HG03135 (cell line): ENCODE data around the gene SIGLEC5.

Experiments
- ATAC-seq: cut with Tn5 transposase; IDR thresholded peaks from one replicate; pipeline ENCODE4 v1.9.1; 2021; ENCODE audit warnings: mild to moderate bottlenecking, moderate library complexity; ENCODE audit not compliant: unreplicated experiment

The SIGLEC5 gene

DNA sequence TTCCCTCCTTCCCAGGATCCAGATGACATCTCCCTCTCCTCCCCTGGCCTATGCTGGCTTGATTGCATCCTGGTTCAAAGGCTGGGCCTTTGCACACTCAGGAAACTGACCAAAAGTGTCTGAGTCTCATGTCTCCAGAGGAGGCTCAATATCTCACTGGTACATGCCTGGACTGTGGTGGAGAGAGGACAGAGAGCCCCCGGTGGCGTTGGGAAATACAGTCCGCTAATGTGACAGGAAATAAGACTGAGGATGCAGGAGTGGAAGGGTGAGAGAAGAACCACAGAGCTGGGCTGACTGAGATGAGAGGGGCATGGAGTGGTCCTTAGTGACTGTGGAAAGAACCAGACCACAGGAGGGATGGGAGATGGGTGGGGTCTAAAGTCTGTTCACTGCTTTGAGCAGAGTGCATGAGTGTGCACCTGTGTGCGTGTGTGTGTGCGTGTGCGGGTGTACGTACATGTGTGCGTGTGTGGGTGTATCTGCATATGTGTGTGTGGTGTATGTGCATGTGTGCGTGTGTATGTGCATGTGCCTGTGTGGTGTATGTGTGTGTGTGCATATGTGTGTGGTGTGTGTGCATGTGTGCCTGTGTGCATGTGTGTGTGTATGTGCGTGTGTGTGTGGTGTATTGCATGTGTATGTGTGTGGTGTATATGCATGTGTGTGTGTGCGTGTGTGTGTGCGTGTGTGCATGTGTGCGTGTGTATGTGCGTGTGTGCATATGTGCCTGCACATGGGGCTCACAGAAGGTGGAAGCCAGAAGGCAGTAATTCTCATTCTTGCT is 1.9 kb downstream of the SIGLEC5 start:
- no peak for ATAC-seq

DNA sequence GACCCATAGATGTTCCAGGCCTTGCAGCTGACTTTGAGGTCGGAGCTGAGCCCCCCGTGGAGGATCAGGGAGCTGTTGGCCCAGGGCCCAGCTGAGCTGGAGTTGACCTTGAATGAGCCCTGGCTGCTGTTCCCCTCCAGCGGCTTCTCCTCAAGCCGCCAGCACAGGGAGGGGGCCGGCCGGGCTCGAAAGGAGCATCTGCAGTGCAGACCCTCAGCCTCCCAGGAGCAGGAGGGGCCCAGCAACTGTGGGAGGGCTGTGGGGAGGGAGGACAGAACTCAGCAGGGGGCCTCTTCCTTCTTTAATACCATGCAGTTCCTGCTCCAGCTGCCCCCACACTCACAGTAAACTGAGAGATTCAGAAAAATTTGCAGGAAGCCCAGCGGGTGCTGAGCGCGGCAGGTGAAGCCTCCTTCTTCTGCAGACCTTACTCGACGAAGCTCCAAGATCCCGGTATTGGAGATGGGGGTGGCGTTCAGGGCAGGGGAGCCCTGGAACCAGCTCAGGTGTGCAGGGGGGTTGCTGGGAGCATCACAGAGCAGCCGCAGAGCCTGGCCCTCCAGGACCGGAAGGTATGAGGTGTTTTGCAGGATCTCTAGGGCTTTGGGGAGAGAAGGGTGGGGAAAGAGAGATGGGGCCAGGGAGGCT is 2.6 kb downstream of the SIGLEC5 start:
- ATAC-seq, result no peak

DNA sequence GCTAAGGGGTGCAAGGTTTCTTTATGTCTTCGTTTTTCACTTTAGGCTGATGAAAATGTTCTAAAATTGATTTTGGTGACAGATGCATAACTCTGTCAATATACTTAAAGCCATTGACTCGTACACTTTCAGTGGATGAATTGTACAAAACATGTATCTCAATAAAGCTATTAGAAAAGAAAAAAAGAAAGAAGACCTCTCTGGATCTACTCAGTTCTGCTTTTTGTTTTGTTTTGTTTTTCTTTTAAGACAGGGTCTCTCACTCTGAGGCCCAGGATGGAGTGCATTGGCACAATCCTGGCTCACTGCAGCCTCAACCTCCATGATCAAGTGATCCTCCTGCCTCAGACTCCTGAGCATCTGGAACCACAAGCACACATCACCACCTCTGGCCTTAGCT is 3.5 kb downstream of the SIGLEC5 start:
- no peak for ATAC-seq

DNA sequence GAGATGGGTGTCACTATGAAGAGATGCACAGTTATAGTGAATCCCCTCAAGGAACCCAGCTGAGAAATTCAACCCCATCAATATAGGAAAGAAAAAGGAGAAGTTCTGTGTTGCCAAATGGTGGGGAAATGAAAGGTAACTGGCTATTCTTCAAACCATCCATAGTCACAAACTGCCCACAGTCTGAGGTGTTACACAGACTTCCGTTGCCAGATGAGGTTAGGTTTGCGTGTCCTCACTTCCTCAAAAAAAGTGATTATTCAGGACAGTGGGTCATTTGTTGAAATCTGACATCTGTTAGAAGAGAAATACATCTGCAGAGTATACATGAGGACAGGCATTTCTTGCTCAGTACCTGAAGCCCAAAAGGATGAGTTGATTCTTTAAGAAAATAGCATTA is 9.0 kb downstream of the SIGLEC5 start:
- no peak for ATAC-seq

DNA sequence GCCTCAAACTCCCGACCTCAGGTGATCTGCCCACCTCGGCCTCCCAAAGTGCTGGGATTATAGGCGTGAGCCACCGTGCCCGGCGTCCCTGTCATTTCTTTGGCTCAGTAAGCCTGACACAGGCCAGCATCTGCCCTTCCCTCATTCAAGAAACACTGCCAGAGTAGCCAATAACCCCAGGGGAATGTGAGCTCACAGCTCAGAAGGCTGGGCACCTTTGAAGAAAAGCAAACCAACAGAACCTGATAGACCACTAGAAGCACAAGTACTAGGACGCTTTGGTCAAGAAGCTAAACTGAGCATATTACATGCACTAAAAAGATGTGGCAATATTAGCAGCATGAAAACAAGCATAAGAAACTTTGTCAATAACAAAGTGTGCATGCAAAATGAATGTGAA is 14.2 kb downstream of the SIGLEC5 start:
- ATAC-seq, result no peak

DNA sequence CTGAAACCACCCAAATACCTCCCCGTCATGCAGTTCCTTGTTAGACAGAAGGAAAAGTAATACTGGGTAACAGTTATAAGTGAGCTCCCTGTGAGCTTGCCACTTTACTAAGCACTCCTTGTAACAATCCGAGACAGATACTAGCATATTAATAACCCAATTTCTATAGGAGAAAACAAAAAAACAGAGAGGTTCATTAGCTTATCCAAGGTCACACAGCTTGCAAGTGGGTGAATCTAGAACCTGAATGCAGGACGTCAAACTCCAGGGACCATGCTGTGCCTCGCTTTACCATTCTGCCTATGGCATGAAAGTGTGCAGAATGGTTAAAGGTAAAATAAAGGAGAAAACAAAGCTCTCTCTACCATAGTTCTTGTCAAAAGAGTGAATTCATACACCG is 15.4 kb downstream of the SIGLEC5 start:
- ATAC-seq, result no peak

DNA sequence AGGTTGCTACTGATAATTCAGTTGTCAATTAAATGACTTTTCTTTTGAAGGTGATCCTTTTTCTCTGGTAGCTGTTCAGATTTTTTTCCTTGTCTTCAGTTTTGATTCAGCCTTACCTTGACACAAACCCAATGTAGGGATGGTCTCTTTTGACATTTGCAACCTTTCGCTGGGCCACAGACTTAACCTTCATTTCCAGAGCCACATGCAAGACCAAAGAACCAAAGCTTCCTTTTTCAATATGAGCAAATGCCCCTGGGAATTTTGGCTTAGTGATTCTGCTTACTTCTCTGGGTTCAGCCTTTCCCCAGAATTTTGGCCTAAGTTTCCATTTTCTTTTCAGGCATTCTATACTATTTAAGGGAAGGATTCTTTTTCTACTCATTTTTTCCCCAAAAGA is 19.6 kb downstream of the SIGLEC5 start:
- ATAC-seq, result no peak

DNA sequence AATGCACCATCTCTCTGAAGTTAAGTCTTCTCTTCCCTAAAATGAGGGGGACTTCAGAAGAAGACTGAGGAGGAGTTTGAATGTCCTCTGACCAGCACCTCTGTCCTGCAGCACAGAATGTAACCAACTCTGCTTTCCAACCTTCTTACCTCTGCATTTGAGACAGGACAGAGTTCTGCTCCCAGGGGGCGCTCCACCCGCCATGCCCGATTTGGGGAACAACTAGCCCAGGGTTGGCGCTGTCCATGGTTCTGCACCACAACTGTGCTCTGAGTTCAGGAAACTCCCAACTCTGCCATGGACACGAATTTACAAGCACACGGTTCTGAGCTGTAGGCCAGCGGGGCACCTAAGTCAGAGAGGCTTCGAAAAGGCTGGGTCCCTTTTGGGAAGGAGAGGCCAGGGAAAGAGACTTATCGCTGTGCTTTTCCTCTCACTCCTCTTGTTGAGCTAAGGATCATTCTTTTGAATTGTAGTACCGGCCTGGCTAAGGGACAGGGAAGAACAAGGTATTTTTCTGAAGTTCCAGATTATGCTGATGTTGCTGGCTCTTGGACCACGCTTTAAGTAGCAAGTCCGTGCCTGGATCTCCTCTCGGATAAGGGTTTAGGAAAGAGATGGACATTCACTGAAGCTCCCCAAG is 22.2 kb downstream of the SIGLEC5 start:
- ATAC-seq, result no peak

DNA sequence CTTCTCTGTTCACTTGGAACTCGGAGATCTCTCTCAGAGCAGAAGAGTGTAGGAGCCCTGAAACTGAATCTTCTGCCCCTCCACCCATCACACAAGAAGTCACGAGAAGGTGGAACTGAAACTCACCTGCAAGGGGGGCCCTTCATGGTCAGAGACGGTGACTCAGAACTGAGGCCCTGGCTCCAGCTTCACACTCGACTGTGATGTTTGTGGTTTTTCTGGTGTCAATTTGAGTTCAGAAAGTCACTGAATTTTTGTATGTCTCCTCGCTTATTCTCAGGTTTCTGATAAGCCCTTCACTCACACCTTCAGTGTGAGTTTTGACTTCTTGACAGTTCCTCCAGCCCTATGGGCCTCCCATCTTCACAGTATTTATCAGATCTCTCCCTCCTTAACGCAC is 23.1 kb downstream of the SIGLEC5 start:
- peak; percentile 89 for ATAC-seq

DNA sequence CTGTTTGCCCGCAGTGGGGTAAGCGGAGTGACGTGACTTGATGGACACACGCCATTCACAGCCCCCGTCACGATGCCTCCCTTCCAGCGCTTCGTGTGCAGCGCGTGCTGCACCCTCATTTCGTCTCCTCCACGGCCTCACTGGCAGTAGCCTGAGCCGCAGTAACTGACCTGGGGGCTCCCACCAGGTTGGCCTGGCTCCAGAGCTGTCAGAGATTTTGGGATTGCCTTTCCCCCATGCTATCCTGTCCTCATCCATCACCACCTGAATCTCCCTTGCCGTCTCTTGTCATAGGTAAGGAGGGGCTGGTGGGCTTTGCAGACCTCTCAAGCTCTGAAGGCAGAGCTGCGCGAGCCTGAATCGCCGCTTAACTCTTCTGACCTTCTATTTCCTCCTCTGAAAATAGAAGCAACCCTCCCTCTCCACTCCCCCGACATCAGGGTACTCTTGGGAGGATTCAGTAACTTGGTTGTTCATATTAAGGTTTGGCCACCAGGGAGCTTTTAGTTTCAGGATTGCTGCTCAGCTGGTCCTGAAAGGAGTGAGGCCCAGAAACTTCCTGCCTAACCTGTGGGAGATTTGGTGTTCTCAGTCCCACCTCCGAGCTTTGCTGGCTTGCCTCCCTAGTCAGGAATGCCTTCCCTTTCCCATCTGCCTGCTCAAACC is 27.9 kb downstream of the SIGLEC5 start:
- no peak for ATAC-seq

DNA sequence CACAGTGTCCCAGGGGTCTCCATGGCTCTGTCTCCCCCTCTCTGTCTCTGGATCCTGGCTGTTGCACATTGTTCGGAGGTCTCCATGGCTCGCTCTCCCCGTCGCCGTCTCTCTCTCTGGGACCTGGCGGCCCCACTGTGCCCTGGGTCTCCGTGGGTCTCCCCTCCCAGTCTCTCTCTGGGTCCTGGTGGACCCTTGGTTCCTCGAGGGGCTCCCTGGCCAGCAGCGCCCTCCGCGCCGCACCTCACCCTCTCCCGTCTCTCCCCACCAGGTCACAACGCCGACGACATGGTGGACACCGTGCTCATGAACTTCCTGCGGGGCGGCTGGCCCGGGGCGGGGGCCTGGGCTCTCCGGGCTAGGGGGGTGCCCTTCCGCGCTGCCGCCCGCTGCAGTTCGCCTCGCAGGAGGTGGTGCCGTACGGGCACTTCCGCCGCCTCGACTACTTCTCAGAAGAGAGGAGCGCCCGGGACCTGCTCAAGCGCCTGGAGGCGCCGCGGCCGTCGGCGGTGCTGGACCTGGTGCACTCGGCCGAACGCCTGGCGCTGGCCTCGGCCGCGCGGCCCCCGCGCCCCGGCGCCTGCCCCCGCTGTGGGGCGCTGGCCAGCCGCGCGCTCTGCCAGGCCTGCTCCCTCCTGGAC is 29.1 kb downstream of the SIGLEC5 start:
- no peak for ATAC-seq

DNA sequence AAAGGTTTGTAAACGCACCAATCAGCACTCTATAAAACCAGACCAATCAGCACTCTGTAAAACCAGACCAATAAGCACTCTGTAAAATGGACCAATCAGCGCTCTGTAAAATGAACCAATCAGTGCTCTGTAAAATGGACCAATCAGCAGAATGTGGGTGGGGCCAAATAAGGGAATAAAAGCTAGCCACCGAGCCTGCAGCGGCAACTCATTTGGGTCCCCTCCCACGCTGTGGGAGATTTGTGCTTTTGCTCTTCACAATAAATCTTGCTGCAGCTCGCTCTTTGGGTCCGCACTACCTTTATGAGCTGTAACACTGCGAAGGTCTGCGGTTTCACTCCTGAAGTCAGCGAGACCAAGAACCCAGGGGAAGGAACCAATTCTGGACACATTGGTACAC is 31.1 kb downstream of the SIGLEC5 start:
- no peak for ATAC-seq

DNA sequence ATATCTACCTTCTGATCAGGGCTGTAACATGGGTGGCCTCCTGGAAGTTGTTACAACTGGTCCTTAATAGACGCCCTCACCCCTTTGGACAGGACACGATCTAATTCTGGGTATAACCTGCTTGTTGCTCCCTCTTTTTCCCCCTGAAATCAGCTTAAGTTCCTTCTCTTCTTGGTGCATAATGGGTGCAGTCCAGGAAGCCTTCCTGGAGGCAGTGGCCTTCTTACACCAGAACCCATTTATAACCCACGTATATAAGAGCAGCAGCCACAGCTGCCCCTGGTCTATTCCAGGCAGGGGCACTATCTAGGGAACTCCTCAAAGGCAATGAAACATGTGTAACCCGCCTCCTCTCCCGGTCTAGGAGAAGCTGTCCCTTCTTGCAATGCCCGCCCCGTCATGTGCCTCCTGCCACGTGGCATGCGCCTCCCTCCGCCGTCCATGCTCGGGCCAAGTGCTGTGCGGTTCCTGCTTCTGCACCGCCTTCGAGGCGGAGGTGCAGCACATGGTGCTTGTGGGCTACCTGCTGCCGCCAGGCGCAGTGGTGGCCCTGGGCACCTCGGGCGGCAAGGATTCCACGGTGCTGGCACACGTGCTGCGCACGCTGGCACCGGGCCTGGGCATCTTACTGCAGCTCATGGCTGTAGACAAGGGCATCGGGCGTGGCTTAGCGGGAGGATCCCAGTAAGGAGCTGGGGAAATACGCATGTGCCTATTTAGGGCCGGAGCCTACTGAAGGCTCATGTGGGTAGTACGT is 31.9 kb downstream of the SIGLEC5 start:
- no peak for ATAC-seq

DNA sequence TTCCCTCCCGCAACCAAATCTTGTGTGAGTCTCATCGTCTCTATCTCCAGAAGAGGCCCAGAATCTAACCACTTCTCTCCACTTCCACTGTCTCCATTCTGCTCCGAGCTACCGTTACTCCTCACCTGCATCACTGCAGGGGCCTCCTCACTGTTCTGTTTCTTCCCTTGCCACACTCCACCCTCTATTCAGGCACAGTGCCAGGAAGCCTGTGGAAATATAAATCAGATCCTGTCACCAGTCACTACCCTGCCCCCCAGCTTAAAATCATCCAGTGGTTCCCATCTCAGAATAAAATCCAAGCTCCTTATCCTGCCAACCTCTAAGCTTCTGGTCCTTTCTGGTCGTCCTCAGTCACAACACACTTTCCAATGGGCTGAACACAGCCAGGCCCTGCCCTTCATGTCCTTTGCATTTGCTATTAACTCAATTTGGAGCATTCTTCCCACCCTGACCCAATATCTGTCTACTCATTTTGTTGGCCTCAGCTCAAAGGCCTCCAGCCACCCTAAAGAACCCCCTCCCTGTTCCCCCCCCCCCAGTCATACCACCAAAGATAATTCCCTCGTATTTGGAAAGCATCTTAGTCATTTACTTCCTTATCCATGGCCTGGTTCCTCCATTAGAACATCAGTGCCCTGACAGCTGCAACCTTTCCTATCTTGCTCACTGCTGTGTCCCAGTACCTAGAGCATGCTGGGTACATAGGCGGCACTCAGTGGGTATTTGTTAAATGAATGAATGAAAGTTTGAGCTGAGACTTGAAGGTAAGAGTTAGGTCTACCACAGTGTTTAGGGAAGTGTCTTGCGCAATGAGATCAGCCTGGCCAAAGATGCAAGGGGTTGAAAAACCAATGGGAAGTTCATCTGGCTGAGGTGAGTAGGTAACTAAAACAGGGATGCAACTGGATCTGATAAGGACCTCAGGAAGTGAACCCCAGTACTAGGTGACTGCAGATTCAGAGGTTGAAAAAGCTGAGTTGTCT is 34.7 kb downstream of the SIGLEC5 start:
- ATAC-seq, result no peak

DNA sequence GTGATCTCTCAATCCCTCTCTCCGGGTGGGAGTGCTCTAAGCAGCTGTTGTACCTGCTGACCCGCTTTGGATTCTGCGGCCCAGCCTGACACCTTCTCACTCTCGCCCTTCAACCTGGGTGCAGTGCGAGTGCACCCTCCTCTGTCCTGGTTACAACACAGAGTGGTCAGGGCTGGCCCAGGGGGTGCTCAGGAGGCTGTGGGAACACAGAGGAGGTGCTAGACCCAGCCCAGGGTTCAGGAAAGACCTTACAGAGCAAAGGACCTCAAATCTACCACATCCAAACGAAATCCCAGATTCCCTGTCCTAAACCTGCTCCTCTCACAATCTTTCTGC is 35.5 kb downstream of the SIGLEC5 start:
- no peak for ATAC-seq

DNA sequence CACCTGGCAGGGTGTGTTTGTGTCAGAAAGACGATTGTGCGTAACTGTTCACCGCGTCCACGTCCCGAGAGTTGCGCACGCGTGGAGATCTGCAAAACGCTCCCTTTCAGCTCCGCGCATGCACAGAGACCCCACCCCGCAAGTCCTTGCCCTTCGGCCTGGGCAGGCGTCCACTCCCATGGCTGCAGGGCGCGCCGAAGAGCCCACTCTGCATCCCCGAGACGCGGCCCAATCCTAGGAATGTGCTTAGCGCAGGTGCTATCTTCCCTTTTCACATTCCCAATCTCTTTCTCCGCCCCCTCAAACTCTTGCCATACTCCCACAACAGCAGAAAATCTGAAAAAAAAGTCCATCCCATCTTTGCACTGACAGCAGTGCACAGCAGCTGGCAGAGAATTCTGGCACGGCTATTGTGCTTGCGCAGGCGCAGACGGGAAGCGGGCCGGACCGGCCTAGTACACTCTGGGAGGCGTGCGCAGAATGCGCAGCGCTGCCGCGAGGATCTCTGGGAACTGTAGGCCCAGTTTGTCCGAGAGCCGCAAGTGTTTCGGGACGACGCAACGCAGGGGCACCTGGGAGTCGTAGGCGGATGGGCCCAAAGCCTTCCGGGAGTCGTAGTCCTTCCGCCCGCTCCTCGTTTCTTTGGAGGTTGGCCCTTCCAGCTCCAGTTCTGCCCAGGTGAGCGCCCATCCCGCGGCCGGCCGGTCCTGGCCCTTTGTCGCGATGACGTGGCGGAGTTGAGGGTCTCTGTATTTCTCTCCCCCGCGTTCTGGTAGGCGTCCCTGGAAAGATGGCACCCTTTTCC is 36.0 kb downstream of the SIGLEC5 start:
- ATAC-seq, result peak; percentile 96

DNA sequence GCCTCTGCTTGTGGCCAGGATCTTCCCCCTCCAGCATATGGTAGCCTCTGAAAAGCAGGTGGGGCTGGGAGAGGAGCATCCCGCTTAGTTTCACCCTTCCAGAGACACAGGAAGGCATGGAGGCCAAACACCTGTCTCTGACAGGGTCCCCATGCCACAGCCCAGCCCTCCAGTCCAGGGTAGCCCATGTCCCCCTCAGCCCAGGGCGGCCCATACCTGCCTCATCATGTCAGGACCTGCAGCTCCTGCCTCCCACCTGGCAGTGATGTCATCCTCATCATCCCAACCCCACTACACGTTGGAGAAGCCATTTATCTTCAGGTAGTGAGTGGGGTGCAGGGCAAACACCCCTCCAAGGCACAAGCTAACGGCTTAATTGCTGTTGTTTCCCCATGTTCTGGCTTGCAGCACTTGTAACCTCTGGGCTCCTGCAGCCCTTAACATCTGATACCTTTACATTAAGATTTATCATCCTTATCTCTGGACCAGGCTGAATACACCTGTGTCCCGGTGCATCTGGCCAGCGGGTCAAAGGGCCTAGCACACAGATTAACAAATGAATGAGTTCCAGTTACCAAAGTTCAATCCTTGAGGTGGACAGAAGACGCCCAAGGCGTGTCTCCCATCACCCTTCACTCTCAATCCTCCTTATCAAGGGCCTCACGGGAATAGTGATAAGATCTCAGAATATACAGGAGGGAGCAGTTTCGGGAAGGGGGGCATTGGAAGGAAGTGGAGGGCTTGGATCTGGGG is 36.9 kb downstream of the SIGLEC5 start:
- no peak for ATAC-seq

DNA sequence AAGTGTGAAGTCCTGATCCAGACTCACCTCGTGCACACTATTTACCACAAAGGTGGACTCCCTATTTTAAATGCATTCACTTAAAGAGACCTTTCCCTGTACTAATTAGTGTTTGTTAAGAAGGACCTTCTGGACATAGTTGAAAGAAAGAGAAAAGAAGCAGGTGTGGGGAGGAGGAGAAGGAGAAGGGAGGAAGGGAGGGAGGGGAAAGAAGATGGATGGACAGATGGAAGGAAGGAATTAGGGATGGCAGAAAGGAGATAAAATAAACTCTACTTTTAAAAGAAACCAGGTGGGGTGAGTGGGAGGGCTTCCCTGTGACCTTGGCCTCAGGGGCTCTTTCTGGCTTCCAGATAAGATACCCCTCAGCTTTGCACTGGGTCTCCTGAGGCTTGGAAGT is 37.7 kb downstream of the SIGLEC5 start:
- ATAC-seq, result no peak
